H9 (cell line): ENCODE measurements around the gene PBX1. TPM values are rescaled to one million over a fixed set of nuclear protein-coding genes. Genes with fewer than 3 reads are reported as not detected.
A peak's percentile ranks its signal among the peaks of the same experiment; 100 is the strongest.

ENCODE experiments used
- DNase-seq: peaks from one replicate; pipeline ENCODE4 v3.0.0-alpha.2; 2017
- H2AFZ ChIP-seq: one replicate; pipeline ENCODE4 v1.6.1; 2013; ENCODE audit warnings: mild to moderate bottlenecking, low read length, control low read depth, moderate library complexity
- H2AK5ac ChIP-seq: 2 replicates; pipeline ENCODE4 v1.6.1; 2013; ENCODE audit warnings: low read length, control low read depth, mixed read lengths; ENCODE audit not compliant: insufficient read length
- H2BK120ac ChIP-seq: one replicate; pipeline ENCODE4 v1.6.1; 2013; ENCODE audit warnings: low read depth, mild to moderate bottlenecking, low read length, control low read depth, inconsistent platforms; ENCODE audit not compliant: poor library complexity, severe bottlenecking
- H2BK12ac ChIP-seq: 2 replicates; pipeline ENCODE4 v1.6.1; 2013; ENCODE audit warnings: low read length, control low read depth, mixed read lengths, low read depth; ENCODE audit not compliant: insufficient read length
- H2BK15ac ChIP-seq: 2 replicates; pipeline ENCODE4 v1.6.1; 2013; ENCODE audit warnings: low read depth, low read length, control low read depth
- H2BK20ac ChIP-seq: one replicate; pipeline ENCODE4 v1.6.1; 2013; ENCODE audit warnings: low read depth, mild to moderate bottlenecking, low read length, control low read depth, inconsistent platforms; ENCODE audit not compliant: poor library complexity, severe bottlenecking
- H2BK5ac ChIP-seq: 2 replicates; pipeline ENCODE4 v1.6.1; 2013; ENCODE audit warnings: low read length, control low read depth, mixed read lengths; ENCODE audit not compliant: insufficient read length
- H3K14ac ChIP-seq: 2 replicates; pipeline ENCODE4 v1.6.1; 2013; ENCODE audit warnings: low read length, control low read depth; ENCODE audit not compliant: insufficient read depth
- H3K18ac ChIP-seq: 2 replicates; pipeline ENCODE4 v1.6.1; 2013; ENCODE audit warnings: low read depth, mild to moderate bottlenecking, mixed read lengths, low read length, control low read depth; ENCODE audit not compliant: insufficient read length
- H3K23ac ChIP-seq: 2 replicates; pipeline ENCODE4 v1.6.1; 2013; ENCODE audit warnings: low read length, control low read depth, mixed read lengths, low read depth; ENCODE audit not compliant: insufficient read length
- H3K23me2 ChIP-seq: 2 replicates; pipeline ENCODE4 v1.6.1; 2013; ENCODE audit warnings: low read depth, mild to moderate bottlenecking, mixed read lengths, low read length, control low read depth; ENCODE audit not compliant: insufficient read length, poor library complexity, severe bottlenecking
- H3K27ac ChIP-seq: 2 replicates; pipeline ENCODE4 v1.5.1; 2013; ENCODE audit warnings: low read length, control low read depth, mixed read lengths, low read depth; ENCODE audit not compliant: insufficient read length
- H3K27me3 ChIP-seq: 2 replicates; pipeline ENCODE4 v1.6.1; 2013; ENCODE audit warnings: low read length, control low read depth, inconsistent platforms; ENCODE audit not compliant: insufficient read depth
- H3K4ac ChIP-seq: 2 replicates; pipeline ENCODE4 v1.6.1; 2013; ENCODE audit warnings: low read depth, mild to moderate bottlenecking, control low read depth, inconsistent platforms, low read length, moderate library complexity
- H3K4me1 ChIP-seq: 2 replicates; pipeline ENCODE4 v1.6.1; 2013; ENCODE audit warnings: low read length, control low read depth, inconsistent platforms; ENCODE audit not compliant: insufficient read depth
- H3K4me2 ChIP-seq: 2 replicates; pipeline ENCODE4 v1.6.1; 2013; ENCODE audit warnings: low read length, control low read depth, mixed read lengths; ENCODE audit not compliant: insufficient read length, insufficient read depth
- H3K56ac ChIP-seq: 2 replicates; pipeline ENCODE4 v1.6.1; 2013; ENCODE audit warnings: low read depth, mild to moderate bottlenecking, mixed read lengths, low read length, control low read depth; ENCODE audit not compliant: insufficient read length
- H3K79me1 ChIP-seq: 2 replicates; pipeline ENCODE4 v1.6.1; 2013; ENCODE audit warnings: low read depth, mild to moderate bottlenecking, moderate library complexity, low read length, control low read depth, inconsistent platforms; ENCODE audit not compliant: insufficient read depth, poor library complexity, severe bottlenecking
- H3K79me2 ChIP-seq: 2 replicates; pipeline ENCODE4 v1.6.1; 2013; ENCODE audit warnings: low read length, control low read depth, inconsistent platforms; ENCODE audit not compliant: insufficient read depth
- H3K9ac ChIP-seq: 2 replicates; pipeline ENCODE4 v1.6.1; 2013; ENCODE audit warnings: low read length, control low read depth, mixed read lengths; ENCODE audit not compliant: insufficient read length; ENCODE audit errors: extremely low read depth
- H3K9me3 ChIP-seq: one replicate; pipeline ENCODE4 v1.6.1; 2013; ENCODE audit warnings: low read depth, low read length, inconsistent platforms; ENCODE audit not compliant: control insufficient read depth
- H3T11ph ChIP-seq: one replicate; pipeline ENCODE4 v1.6.1; 2013; ENCODE audit warnings: mild to moderate bottlenecking, low read length, control low read depth, inconsistent platforms
- H4K20me1 ChIP-seq: one replicate; pipeline ENCODE4 v1.6.1; 2013; ENCODE audit not compliant: control insufficient read depth, insufficient read length, insufficient read depth
- H4K5ac ChIP-seq: 2 replicates; pipeline ENCODE4 v1.6.1; 2013; ENCODE audit warnings: low read depth, mild to moderate bottlenecking, mixed read lengths, low read length, control low read depth; ENCODE audit not compliant: insufficient read length
- H4K8ac ChIP-seq: replicated peaks from 2 replicates; pipeline ENCODE4 v1.6.1; 2013; ENCODE audit warnings: low read length, control low read depth, mixed read lengths, low read depth; ENCODE audit not compliant: insufficient read length
- H4K91ac ChIP-seq: 2 replicates; pipeline ENCODE4 v1.6.1; 2013; ENCODE audit warnings: low read depth, mild to moderate bottlenecking, moderate library complexity, mixed read lengths, low read length, control low read depth; ENCODE audit not compliant: insufficient read length
- H3K27ac Mint-ChIP-seq, 3 experiments: 2 replicates in 2 of 3; 3 replicates in 1 of 3; pipeline ENCODE4 v1.8.0; 2020 to 2021; ENCODE audit warnings: mixed read lengths in 3 of 3, mild to moderate bottlenecking in 1 of 3, moderate library complexity in 1 of 3
- H3K27me3 Mint-ChIP-seq: 2 replicates; pipeline ENCODE4 v1.8.0; 2021; ENCODE audit warnings: low read depth, mild to moderate bottlenecking, moderate library complexity, mixed read lengths
- H3K36me3 Mint-ChIP-seq, 3 experiments: 2 replicates in 2 of 3; 3 replicates in 1 of 3; pipeline ENCODE4 v1.8.0; 2020 to 2021; ENCODE audit warnings: low read depth in 3 of 3, mixed read lengths in 3 of 3; ENCODE audit not compliant: insufficient read depth in 1 of 3
- H3K4me1 Mint-ChIP-seq, 2 experiments: 2 replicates each; pipeline ENCODE4 v1.8.0; 2020; ENCODE audit warnings: mixed read lengths in 2 of 2
- H3K4me3 Mint-ChIP-seq, 2 experiments: 2 replicates in 1 of 2; 3 replicates in 1 of 2; pipeline ENCODE4 v1.8.0; 2020 to 2021; ENCODE audit warnings: mild to moderate bottlenecking in 2 of 2, mixed read lengths in 2 of 2, moderate library complexity in 1 of 2
- H3K9me3 Mint-ChIP-seq, 2 experiments: 2 replicates in 1 of 2; 3 replicates in 1 of 2; pipeline ENCODE4 v1.8.0; 2020; ENCODE audit warnings: mild to moderate bottlenecking in 2 of 2, mixed read lengths in 2 of 2, moderate library complexity in 1 of 2
- CTCF ChIP-seq: fragments of 200-600 bp; sonication (generic); conservative IDR thresholded peaks from 3 replicates; pipeline ENCODE4 v1.8.0; 2021; ENCODE audit warnings: antibody characterized with exemption, mild to moderate bottlenecking
- total RNA-seq: library from RNA; stranded (reverse); gene quantifications from 2 replicates; pipeline ENCODE4 v1.2.1, GENCODE V29; 2021

The PBX1 gene
- total RNA-seq, 1 experiment from 2014 or later = 142 TPM

GRCh38 chr1:164891615-164892014 is 332.6 kb downstream of the PBX1 start:
- Histone ChIP-seq H4K91ac (no peak overlapping the region), H3K79me1 (no peaks in the 10 kb centered on the region), H3K23ac (no peak overlapping the region), H4K20me1 (no peaks in the 10 kb centered on the region), H2AK5ac (no peak overlapping the region), H3K79me2 (no peaks in the 10 kb centered on the region), H3K9me3 (no peaks in the 10 kb centered on the region), H3T11ph (no peak overlapping the region), H3K56ac (no peak overlapping the region), H3K27me3 (no peaks in the 10 kb centered on the region), H3K27ac (no peak overlapping the region), H4K8ac (no peak overlapping the region), H3K4ac (no peak overlapping the region), H3K18ac (no peak overlapping the region), H3K23me2 (no peaks in the 10 kb centered on the region), H2BK15ac (no peak overlapping the region), H3K14ac (no peak overlapping the region), H3K9ac (no peak overlapping the region), H2AFZ (no peak overlapping the region), H2BK12ac (no peak overlapping the region), H4K5ac (no peak overlapping the region), H2BK5ac (no peak overlapping the region), H3K4me1 (no peaks in the 10 kb centered on the region), H2BK20ac (no peak overlapping the region), H2BK120ac (no peak overlapping the region), H3K4me2 (no peak overlapping the region)
- Mint-ChIP-seq H3K27ac (no peak overlapping the region), H3K4me1 (peaks cover 0 to 2% of the 10 kb centered on the region in 2 experiments; a peak in 1 of 4 replicates), H3K27me3 (no peaks in the 10 kb centered on the region; the same call in 1 of the 2 replicates), H3K36me3 (no peaks in the 10 kb centered on the region), H3K4me3 (no peak overlapping the region), H3K9me3 (no peaks in the 10 kb centered on the region)
- TF ChIP-seq CTCF = peak; percentile 37; the same call in 2 of the 3 replicates
- DNase-seq = no peak
